GM10847 (cell line): ENCODE results near the gene SAMD11.

Experiments used
- POLR2A ChIP-seq: IDR thresholded peaks from 2 replicates; pipeline ENCODE4 v1.6.1; 2011; ENCODE audit not compliant: insufficient read length; ENCODE audit errors: extremely low read depth

The SAMD11 gene

GRCh38 chr1:925561-926421, 2.1 kb downstream of the SAMD11 start:
- TF ChIP-seq POLR2A: no peak

- TF ChIP-seq POLR2A: no peak
These were observed 3.5 kb downstream of the SAMD11 start for GRCh38 chr1:927234-927633.

- TF ChIP-seq POLR2A: no peak
These were observed 4.0 kb downstream of the SAMD11 start for GRCh38 chr1:927748-928147.

GRCh38 chr1:928825-929661, 5.3 kb downstream of the SAMD11 start:
- no peak for TF ChIP-seq POLR2A

GRCh38 chr1:929712-930632, 6.2 kb downstream of the SAMD11 start:
- TF ChIP-seq POLR2A: no peak

- no peak for TF ChIP-seq POLR2A
These were observed 7.0 kb downstream of the SAMD11 start for GRCh38 chr1:930633-931138.

GRCh38 chr1:931380-932172, 7.9 kb downstream of the SAMD11 start:
- TF ChIP-seq POLR2A: no peak

GRCh38 chr1:932173-932510, 8.4 kb downstream of the SAMD11 start:
- TF ChIP-seq POLR2A: no peak

- no peak for TF ChIP-seq POLR2A
These were observed 9.3 kb downstream of the SAMD11 start for GRCh38 chr1:932776-933602.

GRCh38 chr1:933603-933940, 9.8 kb downstream of the SAMD11 start:
- no peak for TF ChIP-seq POLR2A

- no peak for TF ChIP-seq POLR2A
These were observed 11.4 kb downstream of the SAMD11 start for GRCh38 chr1:934991-935750.

GRCh38 chr1:935751-936231, 12.1 kb downstream of the SAMD11 start:
- TF ChIP-seq POLR2A: no peak
